ENCODE results near the gene LTA4H. TPM values are rescaled to one million over a fixed set of nuclear protein-coding genes. Genes with fewer than 3 reads are reported as not detected.

The LTA4H gene
- total RNA-seq, 1 experiment from 2014 or later: 118 TPM

DNA sequence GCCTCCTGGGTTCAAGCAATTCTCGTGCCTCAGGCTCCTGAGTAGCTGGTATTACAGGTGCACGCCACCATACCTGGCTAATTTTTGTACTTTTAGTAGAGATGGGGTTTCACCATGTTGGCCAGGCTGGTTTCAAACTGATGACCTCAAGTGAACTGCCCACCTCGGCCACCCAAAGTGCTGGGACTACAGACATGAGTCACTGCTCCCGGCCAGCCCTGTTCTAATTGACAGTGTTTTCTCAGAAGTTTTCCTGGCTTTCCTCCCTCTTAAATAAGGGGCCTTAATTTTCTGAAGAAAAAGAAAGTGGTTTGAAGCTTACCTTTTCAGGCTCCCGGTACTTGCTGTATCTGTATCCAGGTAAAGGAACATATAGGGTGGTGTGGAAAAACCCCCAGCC is 40.9 kb downstream of the LTA4H start:
- Histone ChIP-seq H3K79me2 (ENCODE audit: low read depth) (no peaks in the 10 kb centered on the region), H3K4me1 (replicated peaks; ENCODE audit: insufficient read depth) (peaks cover 39% of the 10 kb centered on the region), H3K4me2 (no peak overlapping the region), H3K36me3 (ENCODE audit: low read depth) (no peaks in the 10 kb centered on the region), H3K27me3 (ENCODE audit: insufficient read depth, low read depth) (no peaks in the 10 kb centered on the region), H4K20me1 (ENCODE audit: insufficient read depth) (no peaks in the 10 kb centered on the region), H3K4me3 (no peak overlapping the region), H3K9me2 (ENCODE audit: insufficient read depth) (no peaks in the 10 kb centered on the region), H3K9me3 (ENCODE audit: insufficient read depth, low read depth) (no peaks in the 10 kb centered on the region), H3F3A (ENCODE audit: insufficient read depth, low read depth) (peaks cover 36% of the 10 kb centered on the region), H3K27ac (no peak overlapping the region), H2AFZ (no peak overlapping the region)
- ChIA-PET POLR2A (ENCODE audit: unreplicated experiment) (interaction anchor here (0.6 kb wide), 1 partner anchor 18 kb away, joined by 3 read pairs; no protein-coding TSS in a partner anchor), CTCF (no interaction called here)
- intact Hi-C loops (cut with micrococcal nuclease; ENCODE audit: unreplicated experiment): no loop called here
- BruUV-seq (replicated peaks): no TSS peak
- DNase-seq: no peak
- TF ChIP-seq CTCF (conservative IDR thresholded peaks at IDR 0.05): no peak
- TF ChIP-seq EZH2 (IDR thresholded peaks at IDR 0.05; ENCODE audit: low read depth): no peak

GRCh38 chr12:95993907-95994306 is 41.5 kb downstream of the LTA4H start:
- BruUV-seq (replicated peaks): no TSS peak
- DNase-seq: no peak
- no peak overlapping the region for H3K4me2 ChIP-seq
- no peaks in the 10 kb centered on the region for H3K79me2 ChIP-seq (ENCODE audit: low read depth)
- H3K27ac ChIP-seq: no peak overlapping the region
- H3K4me3 ChIP-seq: no peak overlapping the region
- no peaks in the 10 kb centered on the region for H3K36me3 ChIP-seq (ENCODE audit: low read depth)
- ChIA-PET POLR2A (ENCODE audit: unreplicated experiment) (interaction anchor here (0.6 kb wide), 1 partner anchor 19 kb away, joined by 3 read pairs; no protein-coding TSS in a partner anchor), CTCF (no interaction called here)
- H3K9me2 ChIP-seq (ENCODE audit: insufficient read depth): no peaks in the 10 kb centered on the region
- no peaks in the 10 kb centered on the region for H3K9me3 ChIP-seq (ENCODE audit: insufficient read depth, low read depth)
- H3K4me1 ChIP-seq (replicated peaks; ENCODE audit: insufficient read depth): peaks cover 37% of the 10 kb centered on the region
- no peaks in the 10 kb centered on the region for H3K27me3 ChIP-seq (ENCODE audit: insufficient read depth, low read depth)
- intact Hi-C loops (cut with micrococcal nuclease; ENCODE audit: unreplicated experiment): no loop called here
- H3F3A ChIP-seq (ENCODE audit: insufficient read depth, low read depth): peaks cover 32% of the 10 kb centered on the region
- no peak overlapping the region for H2AFZ ChIP-seq
- H4K20me1 ChIP-seq (ENCODE audit: insufficient read depth): no peaks in the 10 kb centered on the region
- TF ChIP-seq CTCF (conservative IDR thresholded peaks at IDR 0.05) (no peak), EZH2 (IDR thresholded peaks at IDR 0.05; ENCODE audit: low read depth) (no peak)

DNA sequence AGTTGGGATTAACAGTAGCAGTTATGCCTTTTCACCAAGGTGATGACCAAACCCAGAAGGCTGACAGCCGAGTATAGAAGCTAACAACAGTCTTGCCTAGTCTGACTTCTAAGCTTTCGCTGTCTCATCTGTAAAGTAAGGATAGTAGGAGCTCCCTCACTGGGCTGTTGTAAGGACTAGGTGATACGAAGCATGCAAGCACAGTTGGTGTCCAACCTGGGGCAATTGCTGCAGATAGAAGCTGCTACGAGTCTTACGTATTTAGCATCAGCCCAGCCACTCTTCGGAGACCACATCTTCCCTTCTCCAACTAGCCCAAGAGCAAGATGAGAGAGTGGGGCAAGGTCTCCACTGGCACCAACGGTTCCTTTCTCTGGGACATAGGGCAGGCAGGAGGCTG is 45.3 kb downstream of the LTA4H start:
- H3K36me3 ChIP-seq (ENCODE audit: low read depth): no peaks in the 10 kb centered on the region
- H3K4me2 ChIP-seq: no peak overlapping the region
- peaks cover 3% of the 10 kb centered on the region; the same call in 1 of the 2 replicates for H3F3A ChIP-seq (ENCODE audit: insufficient read depth, low read depth)
- DNase-seq: no peak
- no peaks in the 10 kb centered on the region for H4K20me1 ChIP-seq (ENCODE audit: insufficient read depth)
- ChIA-PET POLR2A (ENCODE audit: unreplicated experiment) (interaction anchor here (0.6 kb wide), 1 partner anchor 729 kb away, joined by 3 read pairs; no protein-coding TSS in a partner anchor), CTCF (no interaction called here)
- H3K27ac ChIP-seq: no peak overlapping the region
- no peaks in the 10 kb centered on the region for H3K79me2 ChIP-seq (ENCODE audit: low read depth)
- H3K9me3 ChIP-seq (ENCODE audit: insufficient read depth, low read depth): no peaks in the 10 kb centered on the region
- BruUV-seq (replicated peaks): no TSS peak
- H2AFZ ChIP-seq: no peak overlapping the region
- intact Hi-C loops (cut with micrococcal nuclease; ENCODE audit: unreplicated experiment): no loop called here
- H3K27me3 ChIP-seq (ENCODE audit: insufficient read depth, low read depth): no peaks in the 10 kb centered on the region
- no peak overlapping the region for H3K4me3 ChIP-seq
- H3K9me2 ChIP-seq (ENCODE audit: insufficient read depth): no peaks in the 10 kb centered on the region
- no peak for TF ChIP-seq CTCF (conservative IDR thresholded peaks at IDR 0.05)
- no peak for TF ChIP-seq EZH2 (IDR thresholded peaks at IDR 0.05; ENCODE audit: low read depth)
- H3K4me1 ChIP-seq (replicated peaks; ENCODE audit: insufficient read depth): no peaks in the 10 kb centered on the region; the same call in 1 of the 2 replicates

Measured in PC-9 (cell line).